Liver (tissue), 3 donors: ENCODE results near the gene TMEM170B.

ENCODE experiments used
- EGR1 ChIP-seq, 2 donors: IDR thresholded peaks; 2 replicates each; pipeline ENCODE4 v1.6.1; 2016 to 2018; ENCODE audit warnings: antibody characterized with exemption in 2 of 2, low read depth in 2 of 2
- FOXA2 ChIP-seq: IDR thresholded peaks from 2 replicates; pipeline ENCODE4 v1.6.1; 2016; ENCODE audit warnings: antibody characterized with exemption
- GABPA ChIP-seq, 2 donors: IDR thresholded peaks in 1 of 2; conservative IDR thresholded peaks in 1 of 2; 2 replicates each; pipeline ENCODE4 v1.6.1; 2016; ENCODE audit warnings: antibody characterized with exemption in 2 of 2, mild to moderate bottlenecking in 1 of 2, moderate library complexity in 1 of 2
- JUND ChIP-seq, 2 donors: IDR thresholded peaks; 2 replicates each; pipeline ENCODE4 v1.6.1; 2016; ENCODE audit warnings: antibody characterized with exemption in 2 of 2
- RAD21 ChIP-seq, 2 donors: IDR thresholded peaks; 2 replicates each; pipeline ENCODE4 v1.6.1; 2016; ENCODE audit warnings: antibody characterized with exemption in 2 of 2, mild to moderate bottlenecking in 2 of 2
- REST ChIP-seq: IDR thresholded peaks from 2 replicates; pipeline ENCODE4 v1.6.1; 2016; ENCODE audit warnings: antibody characterized with exemption, mild to moderate bottlenecking
- RXRA ChIP-seq, 2 donors: IDR thresholded peaks; 2 replicates each; pipeline ENCODE4 v1.6.1; 2017 to 2018; ENCODE audit warnings: antibody characterized with exemption in 2 of 2, mild to moderate bottlenecking in 1 of 2
- SP1 ChIP-seq: IDR thresholded peaks from 2 replicates; pipeline ENCODE4 v1.6.1; 2018; ENCODE audit warnings: antibody characterized with exemption, mild to moderate bottlenecking
- TAF1 ChIP-seq: conservative IDR thresholded peaks from 2 replicates; pipeline ENCODE4 v1.6.1; 2016; ENCODE audit warnings: antibody characterized with exemption, mild to moderate bottlenecking
- YY1 ChIP-seq: IDR thresholded peaks from 2 replicates; pipeline ENCODE4 v1.6.1; 2016; ENCODE audit warnings: antibody characterized with exemption, mild to moderate bottlenecking
- ZBTB33 ChIP-seq: IDR thresholded peaks from 2 replicates; pipeline ENCODE4 v1.6.1; 2016; ENCODE audit warnings: antibody characterized with exemption
- TF ChIP-seq, protein P1 (sequence below): fragments of 150-350 bp; IDR thresholded peaks from 2 replicates; pipeline ENCODE4 v1.5.1; 2017; ENCODE audit warnings: improper control_type of control experiment, low read depth, low read length; ENCODE audit not compliant: missing input control
- TF ChIP-seq, protein P2 (sequence below): IDR thresholded peaks from 2 replicates; pipeline ENCODE4 v1.6.1; 2016; ENCODE audit warnings: antibody characterized with exemption
- donor health status: healthy.
- donor health status: healthy.

GRCh38 chr6:11628562-11628961 lies 91.0 kb downstream of the TMEM170B start:
- no peak for TF ChIP-seq GABPA (IDR thresholded peaks at IDR 0.05 in 1 of 2, conservative IDR thresholded peaks at IDR 0.05 in 1 of 2)
- TF ChIP-seq, protein P1, sequence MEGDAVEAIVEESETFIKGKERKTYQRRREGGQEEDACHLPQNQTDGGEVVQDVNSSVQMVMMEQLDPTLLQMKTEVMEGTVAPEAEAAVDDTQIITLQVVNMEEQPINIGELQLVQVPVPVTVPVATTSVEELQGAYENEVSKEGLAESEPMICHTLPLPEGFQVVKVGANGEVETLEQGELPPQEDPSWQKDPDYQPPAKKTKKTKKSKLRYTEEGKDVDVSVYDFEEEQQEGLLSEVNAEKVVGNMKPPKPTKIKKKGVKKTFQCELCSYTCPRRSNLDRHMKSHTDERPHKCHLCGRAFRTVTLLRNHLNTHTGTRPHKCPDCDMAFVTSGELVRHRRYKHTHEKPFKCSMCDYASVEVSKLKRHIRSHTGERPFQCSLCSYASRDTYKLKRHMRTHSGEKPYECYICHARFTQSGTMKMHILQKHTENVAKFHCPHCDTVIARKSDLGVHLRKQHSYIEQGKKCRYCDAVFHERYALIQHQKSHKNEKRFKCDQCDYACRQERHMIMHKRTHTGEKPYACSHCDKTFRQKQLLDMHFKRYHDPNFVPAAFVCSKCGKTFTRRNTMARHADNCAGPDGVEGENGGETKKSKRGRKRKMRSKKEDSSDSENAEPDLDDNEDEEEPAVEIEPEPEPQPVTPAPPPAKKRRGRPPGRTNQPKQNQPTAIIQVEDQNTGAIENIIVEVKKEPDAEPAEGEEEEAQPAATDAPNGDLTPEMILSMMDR: no peak
- TF ChIP-seq EGR1 (IDR thresholded peaks at IDR 0.05; ENCODE audit: low read depth in 2 of 2): no peak
- no peak for TF ChIP-seq TAF1
- TF ChIP-seq SP1: no peak
- no peak for TF ChIP-seq REST
- TF ChIP-seq, protein P2, sequence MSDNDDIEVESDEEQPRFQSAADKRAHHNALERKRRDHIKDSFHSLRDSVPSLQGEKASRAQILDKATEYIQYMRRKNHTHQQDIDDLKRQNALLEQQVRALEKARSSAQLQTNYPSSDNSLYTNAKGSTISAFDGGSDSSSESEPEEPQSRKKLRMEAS: no peak
- no peak for TF ChIP-seq RAD21 (IDR thresholded peaks at IDR 0.05)
- no peak for TF ChIP-seq FOXA2
- TF ChIP-seq YY1: no peak
- TF ChIP-seq RXRA (IDR thresholded peaks at IDR 0.05): no peak
- TF ChIP-seq ZBTB33: no peak
- TF ChIP-seq JUND (IDR thresholded peaks at IDR 0.05): no peak
